OCI-LY3 (cell line): ENCODE results near the gene B3GNT7.
"Not testable (repeated sequence)": the region's sequence is repeated elsewhere in the genome, so short reads cannot be mapped to it uniquely, and the experiment has no call there.

Experiments
- CTCF ChIP-seq: fragments of 200-600, 300-600 bp; sonication (generic); IDR thresholded peaks from 2 replicates; pipeline ENCODE4 v1.5.1; 2014; ENCODE audit warnings: antibody characterized with exemption, low read length, low read depth
- EZH2phosphoT487 ChIP-seq: fragments of 200-600 bp; shearing (Covaris generic); IDR thresholded peaks from 2 replicates; pipeline ENCODE4 v1.6.1; 2018; ENCODE audit warnings: antibody characterized with exemption, mixed run types, low read depth

GRCh38 chr2:231407686-231408085 is 12.2 kb downstream of the B3GNT7 start:
- not testable (repeated sequence) for TF ChIP-seq CTCF, EZH2phosphoT487
